Gastroesophageal sphincter (tissue), 3 donors: ENCODE data around the gene FBXW2.

ENCODE experiments used
- POLR2A ChIP-seq, 2 donors: fragments of 450-650 bp; IDR thresholded peaks; one replicate each; pipeline ENCODE4 v1.6.1; 2017; ENCODE audit warnings: antibody characterized with exemption in 2 of 2, mild to moderate bottlenecking in 2 of 2, moderate library complexity in 1 of 2
- TF ChIP-seq, protein P1 (sequence below), 4 experiments: fragments of 200-600 bp in 2 of 4; fragments of 450-650 bp in 2 of 4; sonication (generic) in 1 of 4; IDR thresholded peaks; one replicate each; pipeline ENCODE4 v1.5.1; 2017 to 2019; ENCODE audit warnings: antibody characterized with exemption in 4 of 4, mild to moderate bottlenecking in 2 of 4, moderate library complexity in 2 of 4

DNA sequence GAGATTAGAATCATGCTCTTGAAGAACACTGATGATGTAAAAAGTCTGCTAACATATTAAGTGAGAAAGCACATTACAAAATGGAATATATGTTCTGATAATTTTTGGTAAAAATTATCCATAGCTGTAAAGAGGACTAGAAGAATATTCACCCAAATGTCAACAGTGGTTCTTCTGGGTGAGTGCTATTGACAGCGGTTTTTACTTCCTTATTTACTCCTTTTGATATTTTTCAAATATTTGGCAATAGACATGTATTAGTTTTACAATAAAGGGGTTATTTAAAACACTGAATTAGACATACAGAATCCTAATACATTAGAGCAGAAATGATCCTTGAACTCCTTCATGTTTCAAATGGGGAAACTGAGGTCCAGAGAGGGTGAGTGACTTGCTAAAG, 52.0 kb downstream of the FBXW2 start:
- no peak for TF ChIP-seq POLR2A (IDR thresholded peaks at IDR 0.05)
- TF ChIP-seq, protein P1, sequence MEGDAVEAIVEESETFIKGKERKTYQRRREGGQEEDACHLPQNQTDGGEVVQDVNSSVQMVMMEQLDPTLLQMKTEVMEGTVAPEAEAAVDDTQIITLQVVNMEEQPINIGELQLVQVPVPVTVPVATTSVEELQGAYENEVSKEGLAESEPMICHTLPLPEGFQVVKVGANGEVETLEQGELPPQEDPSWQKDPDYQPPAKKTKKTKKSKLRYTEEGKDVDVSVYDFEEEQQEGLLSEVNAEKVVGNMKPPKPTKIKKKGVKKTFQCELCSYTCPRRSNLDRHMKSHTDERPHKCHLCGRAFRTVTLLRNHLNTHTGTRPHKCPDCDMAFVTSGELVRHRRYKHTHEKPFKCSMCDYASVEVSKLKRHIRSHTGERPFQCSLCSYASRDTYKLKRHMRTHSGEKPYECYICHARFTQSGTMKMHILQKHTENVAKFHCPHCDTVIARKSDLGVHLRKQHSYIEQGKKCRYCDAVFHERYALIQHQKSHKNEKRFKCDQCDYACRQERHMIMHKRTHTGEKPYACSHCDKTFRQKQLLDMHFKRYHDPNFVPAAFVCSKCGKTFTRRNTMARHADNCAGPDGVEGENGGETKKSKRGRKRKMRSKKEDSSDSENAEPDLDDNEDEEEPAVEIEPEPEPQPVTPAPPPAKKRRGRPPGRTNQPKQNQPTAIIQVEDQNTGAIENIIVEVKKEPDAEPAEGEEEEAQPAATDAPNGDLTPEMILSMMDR (IDR thresholded peaks at IDR 0.05), result no peak
